ENCODE data around the gene MYO16.

Gene MYO16

GRCh38 chr13:109251956-109252355 lies 622.5 kb downstream of the MYO16 start:
- no peak for DNase-seq
- Mint-ChIP-seq H3K9me3 (no peaks in the 10 kb centered on the region), H3K36me3 (no peaks in the 10 kb centered on the region), H3K27ac (no peak overlapping the region), H3K27me3 (no peaks in the 10 kb centered on the region), H3K4me1 (no peaks in the 10 kb centered on the region), H3K4me3 (no peak overlapping the region)
- CTCF ChIA-PET, result no interaction called here

- H3K4me3 Mint-ChIP-seq, result no peak overlapping the region
- no peaks in the 10 kb centered on the region for H3K9me3 Mint-ChIP-seq
- no peaks in the 10 kb centered on the region for H3K36me3 Mint-ChIP-seq
- H3K27ac Mint-ChIP-seq, result no peak overlapping the region
- CTCF ChIA-PET, result no interaction called here
- no peak for DNase-seq
- no peaks in the 10 kb centered on the region for H3K27me3 Mint-ChIP-seq
- H3K4me1 Mint-ChIP-seq, result no peaks in the 10 kb centered on the region
These were observed 623.9 kb downstream of the MYO16 start for GRCh38 chr13:109253316-109253715.

GRCh38 chr13:109254274-109254673 lies 624.9 kb downstream of the MYO16 start:
- H3K9me3 Mint-ChIP-seq, result no peaks in the 10 kb centered on the region
- DNase-seq, result no peak
- H3K27ac Mint-ChIP-seq, result no peak overlapping the region
- CTCF ChIA-PET, result no interaction called here
- H3K4me1 Mint-ChIP-seq, result no peaks in the 10 kb centered on the region
- H3K4me3 Mint-ChIP-seq, result no peak overlapping the region
- H3K27me3 Mint-ChIP-seq, result no peaks in the 10 kb centered on the region
- no peaks in the 10 kb centered on the region for H3K36me3 Mint-ChIP-seq

GRCh38 chr13:109255141-109255856 lies 625.9 kb downstream of the MYO16 start:
- CTCF ChIA-PET, result no interaction called here
- Mint-ChIP-seq H3K9me3 (no peaks in the 10 kb centered on the region), H3K4me3 (no peak overlapping the region), H3K4me1 (no peaks in the 10 kb centered on the region), H3K27me3 (no peaks in the 10 kb centered on the region), H3K36me3 (no peaks in the 10 kb centered on the region), H3K27ac (no peak overlapping the region)
- DNase-seq, result no peak

- H3K4me1 Mint-ChIP-seq, result no peaks in the 10 kb centered on the region
- CTCF ChIA-PET, result no interaction called here
- no peak for DNase-seq
These were observed 627.7 kb downstream of the MYO16 start for GRCh38 chr13:109256866-109257760.

More at GRCh38 chr13:109256866-109257760, 627.7 kb downstream of the MYO16 start:
- Mint-ChIP-seq H3K9me3 (no peaks in the 10 kb centered on the region), H3K27ac (no peak overlapping the region), H3K36me3 (no peaks in the 10 kb centered on the region), H3K4me3 (no peak overlapping the region), H3K27me3 (no peaks in the 10 kb centered on the region)

Data from activated naive CD4-positive, alpha-beta T cell treated with anti-CD3 and anti-CD28 coated beads, Interleukin-2, amount 10 ng/mL, durations not matched to agents 7 days and 5 days (primary cell).